ENCODE measurements around the gene CHFR.
"Not testable (repeated sequence)": the region's sequence is repeated elsewhere in the genome, so short reads cannot be mapped to it uniquely, and the experiment has no call there.

CHFR gene

DNA sequence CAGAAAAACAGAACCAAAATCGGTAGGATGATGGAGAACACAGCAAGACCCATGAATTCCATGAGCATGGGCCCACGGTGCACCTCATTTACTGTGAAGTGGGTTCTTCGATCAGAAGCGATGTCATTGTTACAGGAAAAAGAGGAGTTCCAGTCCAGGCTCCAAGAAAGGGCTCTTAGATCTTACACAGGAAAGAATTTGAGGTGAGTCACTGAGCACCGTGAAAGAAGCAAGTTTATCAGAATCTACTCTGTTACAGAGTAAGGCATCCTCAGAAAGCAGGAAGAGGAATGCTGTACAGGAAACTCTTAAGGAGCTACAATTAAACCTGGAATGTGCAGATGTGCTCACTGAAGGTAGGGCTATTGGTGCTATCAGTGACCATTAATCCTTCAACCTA lies 11.6 kb upstream of the CHFR start:
- Mint-ChIP-seq H3K4me3 (no peak overlapping the region), H3K4me1 (no peaks in the 10 kb centered on the region), H3K36me3 (no peaks in the 10 kb centered on the region)

DNA sequence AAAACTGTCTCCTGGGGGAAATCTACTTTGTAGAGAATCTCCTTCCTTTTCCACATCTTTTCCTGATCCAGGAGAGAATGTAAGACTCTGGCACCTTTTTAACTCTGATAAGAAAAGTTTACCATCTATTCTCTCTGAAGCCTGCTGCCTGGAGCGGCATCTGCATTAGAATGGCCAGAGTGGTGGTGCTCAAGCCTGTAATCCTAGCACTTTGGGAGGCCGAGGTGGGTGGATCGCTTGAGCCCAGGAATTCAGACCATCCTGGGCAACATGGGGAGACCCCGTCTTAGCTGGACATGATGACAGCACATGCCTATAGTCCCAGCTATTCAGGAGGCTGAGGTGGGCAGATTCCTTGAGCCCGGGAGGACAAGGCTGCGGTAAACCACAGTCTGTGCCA lies 1.4 kb upstream of the CHFR start:
- peaks cover 31% of the 10 kb centered on the region for H3K4me1 Mint-ChIP-seq
- peaks cover 12% of the 10 kb centered on the region for H3K36me3 Mint-ChIP-seq
- H3K4me3 Mint-ChIP-seq: peak overlapping the region; percentile 74
- H3K9me3 Mint-ChIP-seq: no peaks in the 10 kb centered on the region
- H3K27ac Mint-ChIP-seq: peak overlapping the region; percentile 100
- H3K27me3 Mint-ChIP-seq: no peaks in the 10 kb centered on the region

More for the DNA sequence above, 11.6 kb upstream of the CHFR start:
- Mint-ChIP-seq H3K27ac (no peak overlapping the region), H3K9me3 (no peaks in the 10 kb centered on the region), H3K27me3 (no peaks in the 10 kb centered on the region)

DNA sequence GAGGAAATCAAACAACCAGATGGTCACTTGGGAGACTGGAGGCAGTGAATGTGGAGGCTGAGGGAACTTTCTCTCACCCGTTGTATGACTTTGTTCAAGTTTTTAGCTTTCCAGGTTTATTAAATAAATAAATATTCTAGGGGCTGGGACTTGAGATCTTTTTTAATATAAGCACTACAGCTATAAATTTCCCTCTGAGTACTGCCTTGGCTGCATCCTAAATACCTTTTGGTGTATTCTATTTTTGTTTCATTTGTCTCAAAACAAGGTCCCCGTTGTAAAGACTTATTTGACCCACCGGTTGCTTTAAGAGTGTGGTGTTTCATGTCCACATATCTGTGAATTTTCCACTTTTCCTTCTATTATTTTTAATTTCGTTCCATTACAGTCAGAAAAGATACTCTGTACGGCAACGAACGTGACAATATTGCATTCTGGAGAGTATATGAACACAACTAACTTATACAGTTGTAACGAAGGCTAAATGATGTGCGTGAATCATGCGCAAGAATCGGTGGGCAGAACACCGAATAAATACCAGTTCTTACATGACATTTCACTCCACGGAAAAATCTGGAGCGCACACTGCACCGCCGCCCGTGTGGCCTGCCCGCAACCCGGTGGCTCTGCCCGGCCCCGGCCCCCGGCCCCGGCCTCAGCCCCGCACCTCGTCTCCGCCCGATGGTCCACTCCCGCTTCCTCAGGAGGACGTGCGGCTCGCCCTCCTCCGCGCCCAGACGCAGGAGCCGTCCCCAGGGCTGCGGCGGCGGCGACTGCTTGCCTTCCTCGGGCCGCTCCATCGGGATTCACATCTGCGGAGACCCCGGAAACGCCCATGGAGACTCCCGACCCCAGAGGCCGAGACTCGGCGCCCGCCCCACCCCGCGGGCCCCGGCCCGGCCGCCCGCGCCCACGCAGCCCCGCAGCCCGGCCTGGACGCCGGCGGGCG lies 602 bp downstream of the CHFR start:
- Mint-ChIP-seq H3K9me3 (no peaks in the 10 kb centered on the region), H3K27me3 (no peaks in the 10 kb centered on the region), H3K4me1 (peaks cover 46% of the 10 kb centered on the region), H3K36me3 (peaks cover 12% of the 10 kb centered on the region), H3K27ac (peak overlapping the region; percentile 74), H3K4me3 (peak overlapping the region; percentile 93)

DNA sequence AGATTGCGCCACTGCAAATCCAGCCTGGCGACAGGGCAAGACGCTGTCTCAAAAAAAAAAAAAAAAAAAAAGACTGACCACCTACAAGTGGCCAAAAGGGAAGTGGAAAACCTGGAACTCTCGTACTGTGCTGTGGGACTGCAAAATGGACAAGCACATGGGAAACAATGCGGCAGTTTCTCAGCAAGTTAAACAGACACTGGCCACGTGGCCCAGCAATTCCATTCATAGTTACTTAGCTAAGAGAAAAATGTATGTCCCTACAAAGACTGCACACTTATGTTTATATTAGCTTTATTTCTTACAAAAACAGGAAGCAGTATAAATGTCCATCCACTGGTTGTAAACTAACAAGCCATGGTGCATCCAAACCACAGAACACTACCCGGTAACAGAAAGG lies 5.6 kb downstream of the CHFR start:
- H3K4me1 Mint-ChIP-seq: peaks cover 42% of the 10 kb centered on the region
- H3K27me3 Mint-ChIP-seq: no peaks in the 10 kb centered on the region
- peaks cover 14% of the 10 kb centered on the region for H3K36me3 Mint-ChIP-seq
- no peaks in the 10 kb centered on the region for H3K9me3 Mint-ChIP-seq
- no peak overlapping the region for H3K27ac Mint-ChIP-seq
- no peak overlapping the region for H3K4me3 Mint-ChIP-seq

DNA sequence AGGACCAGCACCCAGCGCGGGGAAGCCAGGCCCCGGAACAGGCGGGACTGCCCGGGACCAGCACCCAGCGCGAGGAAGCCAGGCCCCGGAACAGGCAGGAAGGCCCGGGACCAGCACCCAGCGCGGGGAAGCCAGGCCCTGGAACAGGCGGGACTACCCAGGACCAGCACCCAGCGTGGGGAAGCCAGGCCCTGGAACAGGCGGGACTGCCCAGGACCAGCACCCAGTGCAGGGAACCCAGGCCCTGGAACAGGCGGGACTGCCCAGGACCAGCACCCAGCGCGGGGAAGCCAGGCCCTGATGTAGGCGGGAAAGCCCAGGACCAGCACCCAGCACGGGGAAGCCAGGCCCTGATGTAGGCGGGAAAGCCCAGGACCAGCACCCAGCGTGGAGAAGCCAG lies 12.8 kb downstream of the CHFR start:
- not testable (repeated sequence) for H3K36me3 Mint-ChIP-seq, H3K27me3 Mint-ChIP-seq, H3K9me3 Mint-ChIP-seq, H3K27ac Mint-ChIP-seq, H3K4me3 Mint-ChIP-seq
- H3K4me1 Mint-ChIP-seq: peaks cover 19% of the 10 kb centered on the region

DNA sequence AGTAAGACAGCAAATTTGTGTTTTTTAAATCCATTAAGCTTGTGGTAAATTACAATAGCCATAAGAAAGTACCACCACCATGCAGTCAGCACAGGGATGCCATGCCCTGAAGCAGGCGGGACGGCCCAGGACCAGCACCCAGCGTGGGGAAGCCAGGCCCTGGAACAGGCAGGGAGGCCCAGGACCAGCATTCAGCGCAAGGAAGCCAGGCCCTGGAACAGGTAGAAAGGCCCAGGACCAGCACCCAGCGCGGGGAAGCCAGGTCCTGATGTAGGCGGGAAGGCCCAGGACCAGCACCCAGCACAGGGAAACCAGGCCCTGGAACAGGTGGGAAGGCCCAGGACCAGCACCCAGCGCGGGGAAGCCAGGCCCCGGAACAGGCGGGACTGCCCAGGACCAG lies 13.2 kb downstream of the CHFR start:
- H3K27ac Mint-ChIP-seq: peak overlapping the region; percentile 51
- H3K4me3 Mint-ChIP-seq: peak overlapping the region; percentile 71
- H3K27me3 Mint-ChIP-seq: no peaks in the 10 kb centered on the region
- H3K9me3 Mint-ChIP-seq: no peaks in the 10 kb centered on the region
- H3K4me1 Mint-ChIP-seq: peaks cover 18% of the 10 kb centered on the region
- H3K36me3 Mint-ChIP-seq: peaks cover 9% of the 10 kb centered on the region

DNA sequence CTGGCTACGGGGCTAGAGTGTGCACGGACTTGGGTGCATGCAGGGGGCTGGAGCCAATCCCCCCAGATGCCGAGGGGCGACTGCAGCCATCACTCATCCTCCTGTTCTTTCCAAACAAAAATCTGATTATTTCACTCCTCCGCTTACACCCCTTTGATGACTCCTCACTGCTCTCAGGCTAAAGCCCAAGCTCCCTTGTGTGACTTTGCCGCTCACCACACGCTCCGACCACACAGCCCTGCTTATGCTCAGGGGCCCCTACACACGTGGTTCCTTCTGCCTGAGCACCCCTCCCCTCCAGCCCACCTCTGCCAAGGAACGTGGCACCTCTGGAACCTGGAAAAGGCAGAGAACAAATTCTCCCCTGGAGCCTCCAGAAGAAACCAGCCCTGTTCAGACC lies 13.7 kb downstream of the CHFR start:
- peaks cover 9% of the 10 kb centered on the region for H3K36me3 Mint-ChIP-seq
- H3K4me3 Mint-ChIP-seq: peak overlapping the region; percentile 71
- H3K27me3 Mint-ChIP-seq: no peaks in the 10 kb centered on the region
- H3K4me1 Mint-ChIP-seq: peaks cover 18% of the 10 kb centered on the region
- H3K9me3 Mint-ChIP-seq: no peaks in the 10 kb centered on the region
- peak overlapping the region; percentile 51 for H3K27ac Mint-ChIP-seq

DNA sequence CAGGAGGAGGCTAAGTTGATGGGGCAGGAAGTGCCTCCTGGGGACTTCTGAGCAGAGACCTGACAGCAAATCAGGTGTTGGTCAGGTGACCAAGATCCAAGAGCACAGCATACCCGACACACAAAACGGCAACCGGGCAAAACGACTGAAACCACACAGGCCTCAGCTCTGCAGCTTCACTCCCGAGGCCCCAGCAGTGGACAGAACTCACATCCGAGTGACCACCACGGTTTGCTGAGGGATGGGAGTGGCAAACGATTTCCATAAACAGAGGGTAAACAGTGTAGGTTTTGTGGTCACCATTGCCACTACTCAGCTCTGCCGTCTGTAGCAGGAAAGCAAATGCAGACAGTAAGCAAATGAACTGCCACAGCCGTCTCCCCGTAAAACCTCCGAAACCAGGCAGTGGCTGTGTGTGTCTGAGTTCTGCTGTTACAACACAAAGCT lies 14.4 kb downstream of the CHFR start:
- no peaks in the 10 kb centered on the region for H3K27me3 Mint-ChIP-seq
- H3K9me3 Mint-ChIP-seq: no peaks in the 10 kb centered on the region
- peaks cover 9% of the 10 kb centered on the region for H3K36me3 Mint-ChIP-seq
- H3K27ac Mint-ChIP-seq: peak overlapping the region; percentile 12
- peak overlapping the region; percentile 30 for H3K4me3 Mint-ChIP-seq
- H3K4me1 Mint-ChIP-seq: peaks cover 20% of the 10 kb centered on the region

DNA sequence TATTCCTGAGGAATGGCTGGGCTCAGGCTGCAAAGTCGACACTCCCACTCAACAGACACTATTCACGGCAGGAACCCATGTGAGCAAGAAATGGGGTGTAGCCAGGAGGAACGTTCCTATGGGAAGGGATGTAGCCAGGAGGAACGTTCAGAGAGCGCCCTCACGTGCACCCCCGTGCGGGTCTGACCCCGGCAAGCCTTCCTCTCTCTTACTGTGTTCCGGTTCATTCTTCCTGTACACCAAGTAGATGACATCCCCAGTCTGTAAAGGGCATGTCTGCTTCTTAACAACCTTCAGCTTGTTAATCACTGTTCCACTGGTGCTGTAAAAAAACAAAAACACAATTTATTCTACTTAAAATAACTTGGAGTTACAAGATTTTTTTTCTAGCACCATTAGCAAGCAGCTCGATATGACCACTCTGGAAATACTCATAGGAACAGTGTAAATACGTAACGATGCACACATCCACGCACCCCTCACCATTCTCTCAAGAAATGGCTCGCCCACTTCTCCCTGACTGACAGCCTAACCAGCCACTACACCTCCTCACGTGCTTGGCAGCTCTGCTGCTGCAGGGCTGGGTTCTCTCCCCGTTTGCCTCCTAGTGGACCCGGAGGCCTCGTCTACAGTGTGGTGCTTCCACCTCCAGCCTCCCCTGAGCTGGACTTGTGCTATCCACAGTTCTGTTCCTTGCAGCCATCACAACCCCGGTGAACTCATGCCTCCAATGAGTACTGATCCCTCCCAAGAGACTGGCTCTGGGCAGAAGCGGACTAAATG lies 15.1 kb downstream of the CHFR start:
- Mint-ChIP-seq H3K4me3 (peak overlapping the region; percentile 42), H3K27ac (no peak overlapping the region)

DNA sequence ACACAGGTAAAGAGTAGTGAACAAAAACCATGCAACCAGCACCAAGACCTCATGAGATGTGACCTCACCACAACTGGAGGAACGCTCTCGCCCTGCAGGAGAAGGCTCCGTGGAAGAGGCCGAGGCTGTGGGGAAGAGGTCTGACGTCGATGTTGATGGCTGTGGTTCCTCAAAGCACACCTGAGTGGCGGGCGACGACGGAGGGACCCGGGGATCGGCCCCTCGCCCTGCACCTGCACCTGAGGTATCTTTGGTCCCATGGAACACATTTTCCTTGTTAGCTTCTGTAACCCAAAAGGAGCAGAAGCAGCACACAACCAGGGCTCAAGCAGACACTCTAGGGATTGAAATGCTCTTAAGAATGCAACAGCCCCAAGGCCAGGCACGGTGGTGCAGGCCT lies 17.9 kb downstream of the CHFR start:
- no peak overlapping the region for H3K4me3 Mint-ChIP-seq
- peaks cover 11% of the 10 kb centered on the region for H3K36me3 Mint-ChIP-seq
- peaks cover 40% of the 10 kb centered on the region for H3K4me1 Mint-ChIP-seq
- H3K27me3 Mint-ChIP-seq: no peaks in the 10 kb centered on the region
- H3K27ac Mint-ChIP-seq: no peak overlapping the region
- H3K9me3 Mint-ChIP-seq: no peaks in the 10 kb centered on the region

More for the DNA sequence above, 15.1 kb downstream of the CHFR start:
- H3K27me3 Mint-ChIP-seq: no peaks in the 10 kb centered on the region
- H3K4me1 Mint-ChIP-seq: peaks cover 27% of the 10 kb centered on the region
- no peaks in the 10 kb centered on the region for H3K9me3 Mint-ChIP-seq
- H3K36me3 Mint-ChIP-seq: peaks cover 11% of the 10 kb centered on the region

DNA sequence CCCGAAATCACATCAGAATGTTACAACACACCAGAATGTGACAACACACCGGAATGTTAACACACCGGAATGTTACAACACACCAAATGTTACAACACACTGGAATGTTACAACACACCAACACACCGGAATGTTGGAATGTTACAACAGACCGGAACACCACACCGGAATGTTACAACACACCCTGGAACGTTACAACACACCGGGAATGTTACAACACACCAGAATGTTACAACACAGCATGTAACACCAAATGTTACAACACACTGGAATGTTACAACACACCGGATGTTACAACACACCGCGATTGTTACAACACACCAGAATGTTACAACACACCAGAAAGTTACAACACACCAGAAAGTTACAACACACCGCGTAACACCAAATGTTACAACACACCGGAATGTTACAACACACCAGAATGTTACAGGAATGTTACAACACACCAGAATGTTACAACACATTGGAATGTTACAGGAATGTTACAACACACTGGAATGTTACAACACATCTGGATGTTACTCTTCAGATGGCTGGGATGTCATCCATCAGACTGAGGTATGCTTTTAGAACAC lies 21.1 kb downstream of the CHFR start:
- peaks cover 23% of the 10 kb centered on the region for H3K4me1 Mint-ChIP-seq
- no peaks in the 10 kb centered on the region for H3K27me3 Mint-ChIP-seq
- H3K4me3 Mint-ChIP-seq: peak overlapping the region; percentile 55
- H3K27ac Mint-ChIP-seq: no peak overlapping the region
- H3K9me3 Mint-ChIP-seq: no peaks in the 10 kb centered on the region
- H3K36me3 Mint-ChIP-seq: peaks cover 7% of the 10 kb centered on the region

DNA sequence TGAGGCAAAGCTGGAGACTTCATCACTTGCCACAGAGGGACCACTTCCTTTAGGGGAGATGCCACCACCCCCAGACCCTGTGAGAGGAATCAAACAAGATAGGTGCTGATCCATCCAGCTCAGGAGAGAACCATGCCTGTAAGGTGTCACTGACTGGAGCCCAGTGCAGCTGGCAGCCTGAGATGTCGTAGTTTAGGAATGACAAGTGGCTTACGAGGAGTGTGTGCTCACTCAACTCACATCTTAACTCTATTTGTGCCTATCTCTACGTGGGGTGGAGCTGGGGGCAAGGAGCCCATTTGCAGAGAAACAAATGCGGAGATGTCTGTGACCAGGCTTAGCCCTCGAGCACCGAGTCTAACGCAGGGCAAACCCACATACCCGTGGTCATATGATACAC lies 25.8 kb downstream of the CHFR start:
- Mint-ChIP-seq H3K27me3 (no peaks in the 10 kb centered on the region), H3K4me1 (peaks cover 11% of the 10 kb centered on the region), H3K4me3 (no peak overlapping the region), H3K27ac (no peak overlapping the region), H3K36me3 (peaks cover 14% of the 10 kb centered on the region), H3K9me3 (no peaks in the 10 kb centered on the region)

DNA sequence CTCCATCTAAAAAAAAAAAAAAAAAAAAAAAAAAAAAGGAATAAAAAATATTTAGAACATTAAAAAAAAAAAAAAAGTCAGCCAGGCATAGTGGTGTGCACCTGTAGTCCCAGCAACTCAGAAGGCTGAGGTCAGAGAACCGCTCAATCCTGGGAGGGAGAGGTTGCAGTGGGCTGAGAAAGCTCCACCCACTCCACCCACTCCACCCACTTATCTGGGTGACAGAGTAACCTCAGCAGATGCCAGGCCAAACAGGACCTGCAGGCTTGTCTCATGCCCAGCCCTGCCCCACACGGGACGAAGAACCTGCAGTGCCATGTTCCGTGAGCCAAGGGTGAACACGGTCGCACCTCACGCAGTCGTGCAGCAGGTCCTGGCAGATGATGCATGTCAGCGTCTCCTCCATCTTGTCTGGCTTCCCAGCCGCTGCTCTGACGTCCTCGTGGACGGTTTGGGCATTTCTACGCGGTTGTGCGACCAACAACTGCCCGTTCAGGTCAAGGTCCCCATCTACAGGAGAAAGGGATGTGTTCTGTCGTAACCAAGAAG lies 28.6 kb downstream of the CHFR start:
- no peak overlapping the region for H3K27ac Mint-ChIP-seq
- H3K4me1 Mint-ChIP-seq: peaks cover 4% of the 10 kb centered on the region
- no peaks in the 10 kb centered on the region for H3K9me3 Mint-ChIP-seq
- no peak overlapping the region for H3K4me3 Mint-ChIP-seq
- H3K27me3 Mint-ChIP-seq: no peaks in the 10 kb centered on the region
- peaks cover 23% of the 10 kb centered on the region for H3K36me3 Mint-ChIP-seq

DNA sequence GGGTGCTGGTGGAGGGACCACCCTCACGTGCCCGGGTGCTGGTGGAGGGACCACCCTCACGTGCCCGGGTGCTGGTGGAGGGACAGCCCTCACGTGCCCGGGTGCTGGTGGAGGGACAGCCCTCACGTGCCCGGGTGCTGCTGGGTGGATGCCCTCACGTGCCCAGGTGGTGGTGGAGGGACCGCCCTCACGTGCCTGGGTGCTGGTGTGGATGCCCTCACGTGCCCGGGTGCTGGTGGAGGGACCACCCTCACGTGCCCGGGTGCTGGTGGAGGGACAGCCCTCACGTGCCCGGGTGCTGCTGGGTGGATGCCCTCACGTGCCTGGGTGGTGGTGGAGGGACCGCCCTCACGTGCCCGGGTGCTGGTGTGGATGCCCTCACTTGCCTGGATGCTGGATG lies 30.4 kb downstream of the CHFR start:
- not testable (repeated sequence) for H3K27me3 Mint-ChIP-seq, H3K9me3 Mint-ChIP-seq, H3K4me1 Mint-ChIP-seq, H3K4me3 Mint-ChIP-seq, H3K27ac Mint-ChIP-seq
- peaks cover 23% of the 10 kb centered on the region for H3K36me3 Mint-ChIP-seq

DNA sequence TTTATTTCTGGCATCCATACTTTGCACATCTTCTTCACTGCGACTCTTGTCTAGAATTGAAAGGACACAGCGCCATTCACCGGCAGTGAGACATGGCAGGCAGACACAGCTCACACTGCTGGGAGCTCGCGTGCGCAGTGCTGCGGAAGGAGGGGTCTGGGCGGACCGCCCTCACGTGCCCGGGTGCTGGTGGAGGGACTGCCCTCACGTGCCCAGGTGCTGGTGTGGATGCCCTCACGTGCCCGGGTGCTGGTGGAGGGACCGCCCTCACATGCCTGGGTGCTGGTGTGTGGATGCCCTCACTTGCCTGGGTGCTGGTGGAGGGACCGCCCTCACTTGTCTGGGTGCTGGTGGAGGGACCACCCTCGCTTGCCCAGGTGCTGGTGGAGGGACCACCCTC lies 30.8 kb downstream of the CHFR start:
- H3K4me1 Mint-ChIP-seq: peaks cover 4% of the 10 kb centered on the region
- no peak overlapping the region for H3K4me3 Mint-ChIP-seq
- H3K27ac Mint-ChIP-seq: no peak overlapping the region
- peaks cover 23% of the 10 kb centered on the region for H3K36me3 Mint-ChIP-seq
- H3K27me3 Mint-ChIP-seq: no peaks in the 10 kb centered on the region
- H3K9me3 Mint-ChIP-seq: no peaks in the 10 kb centered on the region
